LNCaP clone FGC (cell line): Measurements from ENCODE around the gene AEBP2.
"Not testable (repeated sequence)": the region's sequence is repeated elsewhere in the genome, so short reads cannot be mapped to it uniquely, and the experiment has no call there.

Experiments
- DNase-seq: peaks from one replicate; pipeline ENCODE4 v3.0.0-alpha.2; 2011; ENCODE audit warnings: low read depth
- H3K4me3 ChIP-seq: 2 replicates; pipeline ENCODE4 v1.5.1; 2011; ENCODE audit warnings: mild to moderate bottlenecking, low read depth, low read length, control low read depth
- TF ChIP-seq, protein P1 (sequence below): IDR thresholded peaks from 2 replicates; pipeline ENCODE4 v1.5.1; 2012; ENCODE audit warnings: mild to moderate bottlenecking; ENCODE audit not compliant: control insufficient read depth, insufficient read depth; ENCODE audit errors: extremely low read depth

AEBP2 gene, protein sequence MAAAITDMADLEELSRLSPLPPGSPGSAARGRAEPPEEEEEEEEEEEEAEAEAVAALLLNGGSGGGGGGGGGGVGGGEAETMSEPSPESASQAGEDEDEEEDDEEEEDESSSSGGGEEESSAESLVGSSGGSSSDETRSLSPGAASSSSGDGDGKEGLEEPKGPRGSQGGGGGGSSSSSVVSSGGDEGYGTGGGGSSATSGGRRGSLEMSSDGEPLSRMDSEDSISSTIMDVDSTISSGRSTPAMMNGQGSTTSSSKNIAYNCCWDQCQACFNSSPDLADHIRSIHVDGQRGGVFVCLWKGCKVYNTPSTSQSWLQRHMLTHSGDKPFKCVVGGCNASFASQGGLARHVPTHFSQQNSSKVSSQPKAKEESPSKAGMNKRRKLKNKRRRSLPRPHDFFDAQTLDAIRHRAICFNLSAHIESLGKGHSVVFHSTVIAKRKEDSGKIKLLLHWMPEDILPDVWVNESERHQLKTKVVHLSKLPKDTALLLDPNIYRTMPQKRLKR

DNA sequence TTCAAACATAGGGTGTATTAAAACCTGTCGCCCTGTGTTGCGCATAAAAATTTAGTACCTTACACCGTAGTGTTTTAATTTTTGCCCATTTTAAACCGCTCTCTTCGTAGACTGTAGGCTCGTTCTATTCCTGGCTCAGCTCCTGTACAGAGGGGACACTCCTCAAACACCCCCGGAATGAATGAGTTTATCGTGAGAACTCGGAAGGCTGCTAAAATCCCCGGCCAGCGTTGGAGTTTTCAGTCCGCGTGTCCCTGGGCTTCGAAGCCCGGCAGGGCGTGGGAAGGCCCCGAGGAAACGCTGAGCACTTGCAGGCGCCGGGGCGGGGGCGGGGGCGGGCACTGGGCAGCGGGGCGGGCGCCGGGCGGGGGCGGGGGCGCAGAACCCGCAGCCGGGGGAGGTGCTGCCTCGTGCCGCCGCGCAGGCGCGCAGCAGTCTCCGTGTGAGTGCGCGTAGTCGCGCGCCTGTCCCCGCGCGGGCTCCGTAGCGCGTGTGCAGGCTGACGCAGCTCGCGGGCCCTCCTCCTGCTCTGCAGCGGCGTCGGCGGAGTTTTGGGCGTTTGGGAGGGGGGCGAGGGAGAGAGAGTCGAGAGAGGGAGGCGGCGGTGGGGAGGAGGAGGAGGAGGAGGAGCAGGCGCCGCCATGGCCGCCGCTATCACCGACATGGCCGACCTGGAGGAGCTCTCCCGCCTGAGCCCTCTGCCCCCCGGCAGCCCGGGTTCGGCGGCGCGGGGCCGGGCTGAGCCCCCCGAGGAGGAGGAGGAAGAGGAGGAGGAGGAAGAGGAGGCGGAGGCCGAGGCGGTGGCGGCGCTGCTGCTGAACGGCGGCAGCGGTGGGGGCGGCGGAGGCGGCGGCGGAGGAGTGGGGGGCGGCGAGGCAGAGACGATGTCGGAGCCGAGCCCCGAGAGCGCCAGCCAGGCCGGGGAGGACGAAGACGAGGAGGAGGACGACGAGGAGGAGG is at the start of gene AEBP2:
AEBP2 (plus strand) TSS at position 434 of the 960 bp plus-strand sequence; CDS start at position 642, 208 bp downstream.
- TF ChIP-seq, protein P1, sequence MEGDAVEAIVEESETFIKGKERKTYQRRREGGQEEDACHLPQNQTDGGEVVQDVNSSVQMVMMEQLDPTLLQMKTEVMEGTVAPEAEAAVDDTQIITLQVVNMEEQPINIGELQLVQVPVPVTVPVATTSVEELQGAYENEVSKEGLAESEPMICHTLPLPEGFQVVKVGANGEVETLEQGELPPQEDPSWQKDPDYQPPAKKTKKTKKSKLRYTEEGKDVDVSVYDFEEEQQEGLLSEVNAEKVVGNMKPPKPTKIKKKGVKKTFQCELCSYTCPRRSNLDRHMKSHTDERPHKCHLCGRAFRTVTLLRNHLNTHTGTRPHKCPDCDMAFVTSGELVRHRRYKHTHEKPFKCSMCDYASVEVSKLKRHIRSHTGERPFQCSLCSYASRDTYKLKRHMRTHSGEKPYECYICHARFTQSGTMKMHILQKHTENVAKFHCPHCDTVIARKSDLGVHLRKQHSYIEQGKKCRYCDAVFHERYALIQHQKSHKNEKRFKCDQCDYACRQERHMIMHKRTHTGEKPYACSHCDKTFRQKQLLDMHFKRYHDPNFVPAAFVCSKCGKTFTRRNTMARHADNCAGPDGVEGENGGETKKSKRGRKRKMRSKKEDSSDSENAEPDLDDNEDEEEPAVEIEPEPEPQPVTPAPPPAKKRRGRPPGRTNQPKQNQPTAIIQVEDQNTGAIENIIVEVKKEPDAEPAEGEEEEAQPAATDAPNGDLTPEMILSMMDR: no peak
- DNase-seq: peak; percentile 83
- peak within 1 kb of the TSS; percentile 91 for H3K4me3 ChIP-seq

DNA sequence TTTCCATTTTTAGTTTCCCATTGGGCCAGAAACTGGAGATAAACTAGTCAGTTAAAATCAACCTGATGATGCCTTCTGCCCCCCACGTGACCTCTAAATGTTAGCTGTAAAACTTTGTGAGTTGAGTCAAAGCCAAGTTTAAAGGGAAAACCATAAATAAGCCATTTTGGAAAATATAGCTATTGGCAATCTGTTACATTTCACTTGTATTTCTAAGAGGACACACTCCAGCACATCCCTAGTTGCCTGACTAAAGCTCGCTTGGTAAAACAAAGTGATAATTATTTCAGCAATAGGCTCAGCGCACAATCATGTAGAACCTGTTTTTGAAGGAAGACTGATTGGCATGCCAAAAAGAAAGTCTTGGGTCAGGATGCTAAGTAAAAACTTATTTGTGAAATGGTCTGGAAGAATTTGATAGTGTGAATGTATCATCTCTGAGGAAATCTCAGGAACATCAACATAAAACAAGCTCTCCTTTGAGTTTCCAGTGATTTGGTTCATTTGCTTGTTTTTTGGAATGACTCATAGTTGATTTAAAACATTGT is 49.2 kb upstream of the AEBP2 start:
- TF ChIP-seq, protein P1: no peak
- H3K4me3 ChIP-seq: no peak overlapping the region

DNA sequence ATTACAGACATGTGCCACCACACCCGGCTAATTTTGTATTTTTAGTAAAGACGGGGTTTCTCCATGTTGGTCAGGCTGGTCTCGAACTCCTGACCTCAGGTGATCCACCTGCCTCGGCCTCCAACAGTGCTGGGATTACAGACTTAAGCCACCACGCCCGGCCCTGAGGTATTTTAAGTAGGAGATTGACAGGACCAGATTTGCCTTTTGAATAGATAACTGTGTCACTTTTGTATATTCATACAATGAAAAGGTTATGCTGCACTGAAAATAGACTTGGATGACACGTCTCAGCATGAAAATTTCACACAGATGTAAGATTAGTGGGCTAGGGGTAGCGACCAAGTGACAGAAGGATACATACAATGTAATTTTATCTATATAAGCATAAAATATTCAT is 46.6 kb upstream of the AEBP2 start:
- DNase-seq, H3K4me3 ChIP-seq: not testable (repeated sequence)

More for the DNA sequence above, 49.2 kb upstream of the AEBP2 start:
- no peak for DNase-seq

DNA sequence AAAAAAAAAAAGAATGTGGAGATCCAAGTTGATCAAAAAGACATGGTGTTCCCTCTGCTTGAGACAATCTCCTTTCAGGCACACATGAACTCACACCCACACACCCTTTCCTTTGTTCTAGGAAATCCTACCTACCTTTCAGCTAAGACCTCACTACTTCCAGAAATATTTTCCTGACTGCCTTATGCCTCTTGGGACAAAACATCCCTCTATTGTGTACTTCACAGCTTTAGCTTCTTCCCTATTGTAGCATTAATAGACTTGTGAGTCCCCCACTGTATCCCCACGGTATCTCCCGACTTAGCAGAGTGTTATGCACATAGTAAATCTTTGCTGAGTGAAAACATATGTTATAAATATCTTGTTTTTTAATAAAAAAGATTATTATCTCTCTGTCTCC is 44.9 kb upstream of the AEBP2 start:
- DNase-seq: no peak
- TF ChIP-seq, protein P1: no peak
- H3K4me3 ChIP-seq: no peak overlapping the region

DNA sequence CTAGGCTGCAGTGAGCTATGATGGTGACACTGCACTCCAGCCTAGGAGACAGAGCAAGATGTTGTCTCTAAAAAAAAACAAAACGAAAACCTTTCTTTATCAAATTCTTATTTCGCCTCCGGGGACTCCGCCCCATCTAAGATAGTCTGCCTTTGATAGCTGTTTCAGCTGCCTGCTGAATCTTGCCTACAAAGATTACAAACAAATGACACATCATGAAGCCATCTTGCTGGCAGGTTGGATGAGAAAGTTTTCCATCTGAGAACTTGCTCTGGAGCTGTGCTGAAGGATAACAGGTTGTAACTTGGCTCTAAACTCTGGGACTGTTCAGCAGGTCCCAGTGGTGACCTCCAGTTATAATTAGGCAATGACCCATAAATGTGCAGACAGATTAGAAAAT is 41.8 kb upstream of the AEBP2 start:
- TF ChIP-seq, protein P1: no peak
- no peak overlapping the region for H3K4me3 ChIP-seq
- DNase-seq: no peak

DNA sequence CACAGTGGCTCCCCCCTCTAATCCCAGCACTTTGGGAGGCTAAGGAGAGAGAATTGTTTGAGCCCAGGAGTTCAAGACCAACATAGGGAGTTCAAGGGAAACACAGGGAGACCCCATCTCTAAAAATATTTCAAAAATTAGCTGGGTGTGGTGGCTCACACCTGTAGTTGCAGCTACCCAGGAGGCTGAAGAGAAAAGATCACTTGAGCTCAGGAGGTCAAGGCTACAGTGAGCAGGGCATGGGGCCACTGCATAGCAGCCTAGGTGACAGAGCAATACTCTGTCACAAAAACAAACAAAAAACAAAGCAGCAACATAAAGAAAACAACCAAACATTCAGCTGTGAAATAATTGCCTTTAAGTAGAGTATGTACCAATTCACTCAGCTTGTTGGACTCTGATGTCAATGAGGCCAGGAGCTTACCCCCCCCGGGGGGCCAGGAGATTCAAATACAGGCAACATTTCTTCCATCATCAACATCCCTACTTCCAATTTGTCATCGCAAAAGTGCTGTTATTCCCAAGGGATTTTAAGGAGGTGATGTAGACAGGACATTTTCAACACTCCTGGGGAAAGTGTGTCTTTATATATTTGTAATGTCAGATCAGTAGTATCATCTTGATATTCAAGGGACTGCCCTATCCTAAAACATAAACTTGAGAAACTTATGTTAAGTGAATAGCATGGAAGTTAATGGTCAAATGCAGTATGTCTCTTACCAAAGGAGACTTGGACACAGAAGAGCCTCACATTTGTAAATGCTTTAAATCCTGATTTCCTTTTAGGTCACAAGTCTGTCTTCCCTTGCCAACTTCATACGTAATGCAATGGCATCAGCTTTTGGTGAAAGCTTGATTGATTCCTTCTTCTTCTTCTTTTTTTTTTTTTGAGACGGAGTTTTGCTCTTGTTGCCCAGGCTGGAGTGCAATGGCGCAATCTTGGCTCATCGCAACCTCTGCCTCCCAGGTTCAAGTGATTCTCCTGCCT is 40.6 kb upstream of the AEBP2 start:
- TF ChIP-seq, protein P1: no peak
- DNase-seq: no peak

DNA sequence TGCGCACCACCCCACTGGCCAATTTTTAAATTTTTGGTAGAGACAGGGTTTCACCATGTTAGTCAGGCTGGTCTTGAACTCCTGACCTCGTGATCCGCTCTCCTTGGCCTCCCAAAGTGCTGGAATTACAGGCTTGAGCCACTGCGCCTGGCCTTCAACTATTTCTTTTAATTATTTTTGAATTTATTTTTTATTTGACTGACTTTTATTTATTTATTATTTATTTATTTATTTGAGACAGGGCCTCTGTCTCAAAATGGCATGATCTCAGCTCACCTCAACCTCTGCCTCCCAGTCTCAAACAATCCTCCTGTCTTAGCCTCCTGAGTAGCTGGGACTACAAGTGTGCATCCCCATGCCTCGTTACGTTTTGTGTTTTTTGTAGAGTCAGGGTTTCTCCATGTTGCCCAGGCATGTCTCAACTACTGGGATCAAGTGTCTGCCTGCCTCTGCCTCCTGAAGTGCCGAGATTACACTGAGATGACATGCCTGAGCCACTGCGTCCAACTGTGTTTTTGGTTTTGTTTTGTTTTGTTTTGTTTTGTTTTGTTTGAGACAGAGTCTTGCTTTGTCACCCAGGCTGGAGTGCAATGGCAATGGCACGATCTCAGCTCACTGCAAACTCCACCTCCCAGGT is 38.5 kb upstream of the AEBP2 start:
- DNase-seq, H3K4me3 ChIP-seq: not testable (repeated sequence)

More for the DNA sequence above, 40.6 kb upstream of the AEBP2 start:
- no peak overlapping the region for H3K4me3 ChIP-seq
